CD8-positive, alpha-beta memory T cell (primary cell): ENCODE measurements around the gene PDE3A. TPM values are rescaled to one million over a fixed set of nuclear protein-coding genes. Genes with fewer than 3 reads are reported as not detected.
"Not testable (repeated sequence)": the region's sequence is repeated elsewhere in the genome, so short reads cannot be mapped to it uniquely, and the experiment has no call there.

Source experiments
- CTCF ChIA-PET: fragments of 350-600 bp; sonication (Branson Sonifier 250); formaldehyde crosslinking; loops from one replicate; lab custom pipeline; 2021; ENCODE audit warnings: antibody characterized with exemption; lab: Charles Lee
- POLR2A ChIA-PET: fragments of 350-600 bp; sonication (Branson Sonifier 250); formaldehyde crosslinking; loops from one replicate; lab custom pipeline; 2021; ENCODE audit warnings: antibody characterized with exemption; lab: Charles Lee
- DNase-seq, 5 donors: peaks; one replicate each; pipeline versions ENCODE4 v3.0.0 to v3.0.0-alpha.2; 2020 to 2022; ENCODE audit warnings: mixed read lengths in 1 of 5
- H3K27ac ChIP-seq: one replicate; pipeline ENCODE4 v1.7.0; 2013; ENCODE audit warnings: low read depth, mild to moderate bottlenecking, low read length, moderate library complexity
- H3K27me3 ChIP-seq: 2 replicates; pipeline ENCODE4 v1.7.0; 2013; ENCODE audit warnings: low read length, mild to moderate bottlenecking; ENCODE audit not compliant: insufficient read depth, poor library complexity, severe bottlenecking
- H3K36me3 ChIP-seq: 2 replicates; pipeline ENCODE4 v1.7.0; 2013; ENCODE audit warnings: mild to moderate bottlenecking, low read length, moderate library complexity; ENCODE audit not compliant: insufficient read depth
- H3K4me1 ChIP-seq: 2 replicates; pipeline ENCODE4 v1.7.0; 2013; ENCODE audit warnings: mild to moderate bottlenecking, low read length, moderate library complexity; ENCODE audit not compliant: insufficient read depth
- H3K4me3 ChIP-seq: 2 replicates; pipeline ENCODE4 v1.7.0; 2013; ENCODE audit warnings: mild to moderate bottlenecking, low read length
- H3K9me3 ChIP-seq: 2 replicates; pipeline ENCODE4 v1.7.0; 2013; ENCODE audit warnings: mild to moderate bottlenecking, low read length
- H3K27ac Mint-ChIP-seq, 8 donors: one replicate each; pipeline ENCODE4 v1.8.0; 2020 to 2021; ENCODE audit warnings: mixed read lengths in 8 of 8, mild to moderate bottlenecking in 6 of 8, inconsistent platforms in 3 of 8, moderate library complexity in 3 of 8
- H3K27me3 Mint-ChIP-seq, 2 donors: one replicate each; pipeline ENCODE4 v1.8.0; 2020 to 2021; ENCODE audit warnings: mixed read lengths in 2 of 2, mild to moderate bottlenecking in 1 of 2, moderate library complexity in 1 of 2
- H3K36me3 Mint-ChIP-seq, 3 donors: one replicate each; pipeline ENCODE4 v1.8.0; 2020 to 2021; ENCODE audit warnings: mixed read lengths in 3 of 3, inconsistent platforms in 1 of 3, mild to moderate bottlenecking in 1 of 3
- H3K4me1 Mint-ChIP-seq, 3 donors: one replicate each; pipeline ENCODE4 v1.8.0; 2020 to 2021; ENCODE audit warnings: mixed read lengths in 3 of 3, inconsistent platforms in 1 of 3, mild to moderate bottlenecking in 1 of 3
- H3K4me3 Mint-ChIP-seq, 7 donors: one replicate each; pipeline ENCODE4 v1.8.0; 2020 to 2021; ENCODE audit warnings: mixed read lengths in 7 of 7, mild to moderate bottlenecking in 6 of 7, moderate library complexity in 4 of 7, inconsistent platforms in 2 of 7
- H3K9me3 Mint-ChIP-seq, 5 donors: one replicate each; pipeline ENCODE4 v1.8.0; 2020 to 2022; ENCODE audit warnings: mixed read lengths in 5 of 5, mild to moderate bottlenecking in 3 of 5, moderate library complexity in 2 of 5, inconsistent platforms in 1 of 5
- polyA plus RNA-seq: library from polyadenylated mRNA; unstranded; fragments of 300-500 nt; fragmentation: Illumina TruSeq; gene quantifications from one replicate; pipeline ENCODE4 v1.2.3, GENCODE V29; 2021
- total RNA-seq, 2 experiments: library from RNA; stranded (reverse); gene quantifications; one replicate each; pipeline ENCODE4 v1.2.3, GENCODE V29; 2021

Gene PDE3A
- total and polyA plus RNA-seq, 3 experiments from 2014 or later = 0.02 TPM; not detected in 2

DNA sequence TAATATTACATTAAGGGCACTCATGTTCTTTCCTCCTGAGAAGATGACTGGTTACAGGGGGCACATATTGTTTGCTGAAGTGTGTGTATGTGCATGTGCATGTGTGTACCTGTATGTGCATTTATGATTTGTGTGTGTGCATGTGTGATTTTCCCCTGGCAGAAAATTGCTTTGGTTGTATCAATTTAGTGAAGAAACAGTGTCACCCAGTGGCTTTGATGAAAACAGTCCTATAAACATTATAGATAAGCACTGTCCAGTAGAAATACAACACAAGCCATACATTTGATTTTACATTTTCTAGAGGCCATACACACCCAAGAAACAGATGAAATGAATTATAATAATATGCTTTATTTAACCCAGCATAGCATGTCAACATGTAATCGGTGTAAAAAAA lies 8.6 kb downstream of the PDE3A start:
- Mint-ChIP-seq H3K4me3 (no peak overlapping the region), H3K27ac (no peak overlapping the region), H3K36me3 (no peaks in the 10 kb centered on the region), H3K9me3 (no peaks in the 10 kb centered on the region), H3K27me3 (peaks cover 1 to 10% of the 10 kb centered on the region in 2 donors), H3K4me1 (no peaks in the 10 kb centered on the region)
- H3K4me1 ChIP-seq = no peaks in the 10 kb centered on the region
- H3K27ac ChIP-seq = no peak overlapping the region
- CTCF ChIA-PET = no interaction called here
- no peak for DNase-seq
- H3K27me3 ChIP-seq = no peaks in the 10 kb centered on the region
- H3K36me3 ChIP-seq = no peaks in the 10 kb centered on the region
- no peaks in the 10 kb centered on the region for H3K9me3 ChIP-seq
- no peak overlapping the region for H3K4me3 ChIP-seq
- POLR2A ChIA-PET = no interaction called here

DNA sequence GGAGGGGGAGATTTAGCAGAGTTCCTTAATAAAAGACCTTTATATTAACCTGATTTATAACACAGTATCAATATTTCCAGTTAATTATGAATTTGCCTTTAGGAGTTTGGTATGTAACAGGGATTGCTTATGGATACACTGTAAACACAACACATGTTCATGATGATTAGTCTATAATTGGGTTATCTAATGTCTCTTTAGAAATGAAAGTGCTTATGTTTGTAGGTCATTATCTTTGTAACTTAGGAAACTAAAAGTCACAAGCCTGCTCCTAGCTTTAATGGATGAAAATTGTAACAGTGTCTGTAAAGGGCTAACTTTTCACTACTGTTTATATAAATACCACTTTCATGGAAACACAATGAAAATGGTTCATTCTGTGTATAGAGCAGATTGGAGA lies 9.4 kb downstream of the PDE3A start:
- ChIA-PET CTCF (no interaction called here), POLR2A (no interaction called here)
- Mint-ChIP-seq H3K27me3 (peaks cover 1 to 10% of the 10 kb centered on the region in 2 donors), H3K36me3 (no peaks in the 10 kb centered on the region), H3K27ac (no peak overlapping the region), H3K4me3 (no peak overlapping the region), H3K9me3 (peaks cover 0 to under 1% (median 0%) of the 10 kb centered on the region in 5 donors), H3K4me1 (no peaks in the 10 kb centered on the region)
- Histone ChIP-seq H3K36me3 (no peaks in the 10 kb centered on the region), H3K4me3 (no peak overlapping the region), H3K27me3 (no peaks in the 10 kb centered on the region), H3K27ac (no peak overlapping the region), H3K4me1 (no peaks in the 10 kb centered on the region), H3K9me3 (no peaks in the 10 kb centered on the region)
- no peak for DNase-seq

DNA sequence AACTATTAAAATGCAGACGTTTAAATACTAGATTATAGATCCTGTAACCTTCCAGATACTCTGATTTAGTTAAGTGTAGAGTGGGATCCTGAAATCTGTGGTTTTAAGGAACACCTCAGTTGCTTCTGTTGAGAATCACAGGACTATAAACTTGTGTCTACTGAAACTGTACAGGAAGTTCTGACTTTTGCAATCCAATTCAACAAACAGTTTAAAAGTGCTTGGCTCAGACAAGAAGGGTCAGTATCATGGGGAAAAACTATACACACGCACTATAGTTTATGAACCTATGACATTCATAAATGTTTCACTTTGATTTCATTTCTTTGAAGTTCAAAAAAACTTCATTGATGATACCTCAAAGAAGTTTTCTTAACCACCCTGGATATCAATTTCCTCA lies 13.8 kb downstream of the PDE3A start:
- no peak overlapping the region for H3K27ac Mint-ChIP-seq
- no peaks in the 10 kb centered on the region for H3K27me3 Mint-ChIP-seq
- Histone ChIP-seq H3K9me3 (no peaks in the 10 kb centered on the region), H3K27me3 (no peaks in the 10 kb centered on the region), H3K36me3 (no peaks in the 10 kb centered on the region), H3K4me3 (no peak overlapping the region), H3K4me1 (no peaks in the 10 kb centered on the region), H3K27ac (no peak overlapping the region)
- no peak overlapping the region for H3K4me3 Mint-ChIP-seq
- ChIA-PET CTCF (no interaction called here), POLR2A (no interaction called here)
- H3K9me3 Mint-ChIP-seq = peaks cover 0 to 5% (median 0%) of the 10 kb centered on the region in 5 donors
- no peaks in the 10 kb centered on the region for H3K36me3 Mint-ChIP-seq
- DNase-seq = no peak
- H3K4me1 Mint-ChIP-seq = no peaks in the 10 kb centered on the region

DNA sequence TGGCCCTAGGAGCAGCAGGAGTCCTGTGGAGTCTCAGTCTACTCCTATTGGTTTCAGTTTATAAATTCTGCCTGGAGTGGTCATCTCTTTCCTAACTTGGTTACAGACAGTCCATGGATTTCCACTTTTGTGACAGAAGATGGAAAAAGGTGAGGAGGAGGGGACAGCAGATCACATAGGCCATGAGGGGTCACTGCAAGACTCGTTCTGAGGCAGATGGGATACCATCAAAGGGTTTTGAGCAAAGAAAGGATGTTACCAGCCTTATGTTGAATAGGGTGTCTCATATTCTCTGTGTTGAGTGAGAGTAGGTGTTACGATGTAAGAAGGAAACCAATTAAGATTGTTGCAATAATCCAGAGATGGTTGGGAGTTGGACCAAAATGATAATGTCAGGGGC lies 15.3 kb downstream of the PDE3A start:
- no peaks in the 10 kb centered on the region for H3K4me1 ChIP-seq
- H3K9me3 Mint-ChIP-seq = peaks cover 0 to 5% (median 0%) of the 10 kb centered on the region in 5 donors
- DNase-seq = no peak
- no peak overlapping the region for H3K4me3 ChIP-seq
- no peak overlapping the region for H3K27ac Mint-ChIP-seq
- H3K9me3 ChIP-seq = no peaks in the 10 kb centered on the region
- no peaks in the 10 kb centered on the region for H3K27me3 Mint-ChIP-seq
- H3K36me3 Mint-ChIP-seq = no peaks in the 10 kb centered on the region
- H3K36me3 ChIP-seq = no peaks in the 10 kb centered on the region
- ChIA-PET CTCF (no interaction called here), POLR2A (no interaction called here)
- H3K4me3 Mint-ChIP-seq = no peak overlapping the region
- no peak overlapping the region for H3K27ac ChIP-seq
- H3K4me1 Mint-ChIP-seq = no peaks in the 10 kb centered on the region
- no peaks in the 10 kb centered on the region for H3K27me3 ChIP-seq

DNA sequence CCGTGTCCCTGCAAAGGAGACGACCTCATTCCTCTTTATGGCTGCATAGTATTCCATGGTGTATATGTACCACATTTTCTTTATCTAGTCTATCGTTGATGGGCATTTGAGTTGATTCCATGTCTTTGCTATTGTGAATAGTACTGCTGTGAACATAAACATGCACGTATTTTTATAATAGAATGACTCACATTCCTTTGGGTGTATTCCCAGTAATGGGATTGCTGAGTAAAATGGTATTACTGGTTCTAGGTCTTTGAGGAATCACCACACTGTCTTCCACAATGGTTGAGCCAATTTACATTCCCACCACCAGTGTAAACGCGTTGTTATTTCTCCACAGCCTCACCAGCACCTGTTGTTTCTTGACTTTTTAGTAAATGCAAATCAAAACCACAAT lies 16.5 kb downstream of the PDE3A start:
- H3K27ac Mint-ChIP-seq, H3K4me3 Mint-ChIP-seq, H3K27me3 ChIP-seq, H3K4me3 ChIP-seq, H3K27ac ChIP-seq, H3K9me3 Mint-ChIP-seq, H3K36me3 ChIP-seq, H3K4me1 Mint-ChIP-seq, H3K36me3 Mint-ChIP-seq, POLR2A ChIA-PET, DNase-seq, H3K4me1 ChIP-seq, CTCF ChIA-PET, H3K9me3 ChIP-seq, H3K27me3 Mint-ChIP-seq: not testable (repeated sequence)

DNA sequence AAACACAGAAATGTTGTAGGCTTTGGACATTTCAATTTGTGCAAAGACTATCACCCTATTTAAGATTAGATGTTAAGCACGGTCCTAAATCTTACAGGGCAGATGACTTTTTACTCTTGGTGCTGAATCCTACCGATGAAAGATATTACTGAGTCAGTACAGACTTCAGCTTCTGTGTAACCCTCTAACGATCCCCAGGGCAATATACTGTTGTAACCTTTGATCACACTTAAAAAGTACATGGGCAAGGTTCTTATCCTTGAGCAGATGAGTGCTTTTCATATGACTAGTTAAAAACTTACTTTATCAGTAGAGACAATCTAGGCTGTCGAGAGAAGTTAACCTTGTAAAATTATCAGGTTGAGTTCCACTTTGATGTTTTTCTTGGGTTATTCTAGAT lies 22.5 kb downstream of the PDE3A start:
- ChIA-PET CTCF (no interaction called here), POLR2A (no interaction called here)
- Mint-ChIP-seq H3K4me1 (no peaks in the 10 kb centered on the region), H3K27me3 (no peaks in the 10 kb centered on the region), H3K36me3 (no peaks in the 10 kb centered on the region), H3K27ac (no peak overlapping the region), H3K4me3 (no peak overlapping the region), H3K9me3 (peaks cover 0 to 4% (median 0%) of the 10 kb centered on the region in 5 donors)
- H3K4me1 ChIP-seq = no peaks in the 10 kb centered on the region
- H3K4me3 ChIP-seq = no peak overlapping the region
- H3K27ac ChIP-seq = no peak overlapping the region
- no peak for DNase-seq
- no peaks in the 10 kb centered on the region for H3K36me3 ChIP-seq
- H3K9me3 ChIP-seq = no peaks in the 10 kb centered on the region
- H3K27me3 ChIP-seq = no peaks in the 10 kb centered on the region

DNA sequence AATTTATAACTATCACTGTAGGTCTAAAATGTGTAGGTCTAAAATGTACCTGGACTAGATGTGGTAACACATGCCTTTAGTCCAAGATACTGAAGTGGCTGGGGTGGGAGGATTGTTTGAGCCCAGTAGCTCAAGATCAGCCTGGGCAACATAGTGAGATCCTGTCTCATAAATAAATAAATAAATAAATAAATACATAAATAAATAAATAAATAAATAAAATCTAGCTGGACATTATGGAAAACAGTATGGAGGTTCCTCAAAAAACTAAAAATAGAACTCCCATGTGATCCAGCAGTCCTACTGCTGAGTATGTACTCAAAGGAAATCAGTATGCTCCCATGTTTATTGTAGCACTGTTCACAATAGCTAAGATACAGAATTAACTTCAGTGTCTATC lies 24.0 kb downstream of the PDE3A start:
- H3K27me3 ChIP-seq = no peaks in the 10 kb centered on the region
- POLR2A ChIA-PET = no interaction called here
- Mint-ChIP-seq H3K27ac (no peak overlapping the region), H3K4me3 (no peak overlapping the region), H3K27me3 (no peaks in the 10 kb centered on the region), H3K9me3 (no peaks in the 10 kb centered on the region), H3K4me1 (no peaks in the 10 kb centered on the region), H3K36me3 (no peaks in the 10 kb centered on the region)
- no peaks in the 10 kb centered on the region for H3K36me3 ChIP-seq
- H3K27ac ChIP-seq = no peak overlapping the region
- no peaks in the 10 kb centered on the region for H3K4me1 ChIP-seq
- H3K9me3 ChIP-seq = no peaks in the 10 kb centered on the region
- no peak overlapping the region for H3K4me3 ChIP-seq
- DNase-seq = no peak
- CTCF ChIA-PET = no interaction called here

DNA sequence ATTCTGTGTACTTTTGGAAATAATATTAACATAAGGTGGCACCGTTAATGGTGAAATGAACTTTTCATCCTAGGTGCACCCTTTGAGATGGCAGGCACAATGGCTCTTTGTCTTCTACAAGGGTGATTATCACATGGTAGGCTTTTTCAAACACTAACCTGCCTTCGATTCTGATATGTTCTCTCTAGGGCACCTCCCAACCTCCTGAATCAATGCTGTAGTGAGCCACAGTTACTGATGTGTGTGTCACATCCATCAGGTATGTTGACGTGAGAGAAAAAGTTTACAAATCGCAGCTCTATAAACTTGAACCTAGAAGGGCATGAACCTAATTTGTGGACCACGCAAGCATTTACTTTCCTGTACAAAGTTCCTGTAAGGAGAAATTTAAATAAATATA lies 25.4 kb downstream of the PDE3A start:
- CTCF ChIA-PET = no interaction called here
- POLR2A ChIA-PET = no interaction called here
- Mint-ChIP-seq H3K4me3 (no peak overlapping the region), H3K27me3 (no peaks in the 10 kb centered on the region), H3K4me1 (peaks cover 0 to under 1% (median 0%) of the 10 kb centered on the region in 3 donors), H3K27ac (no peak overlapping the region), H3K36me3 (no peaks in the 10 kb centered on the region), H3K9me3 (no peaks in the 10 kb centered on the region)
- Histone ChIP-seq H3K27me3 (no peaks in the 10 kb centered on the region), H3K4me3 (no peak overlapping the region), H3K4me1 (no peaks in the 10 kb centered on the region), H3K27ac (no peak overlapping the region), H3K9me3 (no peaks in the 10 kb centered on the region), H3K36me3 (no peaks in the 10 kb centered on the region)
- DNase-seq = no peak
